Chondrocyte (in vitro differentiated cells): ENCODE data around the gene C2. TPM values are rescaled to one million over a fixed set of nuclear protein-coding genes. Genes with fewer than 3 reads are reported as not detected.

Source experiments
- DNase-seq: peaks from one replicate; pipeline ENCODE4 v3.0.0; 2021; ENCODE audit warnings: mixed read lengths, low spot score
- H3K27ac Mint-ChIP-seq: one replicate; pipeline ENCODE4 v1.8.0; 2021; ENCODE audit warnings: mild to moderate bottlenecking, moderate library complexity, mixed read lengths; ENCODE audit not compliant: unreplicated experiment
- H3K27me3 Mint-ChIP-seq: 2 replicates; pipeline ENCODE4 v1.8.0; 2021; ENCODE audit warnings: low read depth, mixed read lengths
- H3K36me3 Mint-ChIP-seq: 2 replicates; pipeline ENCODE4 v1.8.0; 2021; ENCODE audit warnings: low read depth, mixed read lengths
- H3K4me1 Mint-ChIP-seq: 2 replicates; pipeline ENCODE4 v1.8.0; 2021; ENCODE audit warnings: low read depth, mild to moderate bottlenecking, mixed read lengths
- H3K4me3 Mint-ChIP-seq: one replicate; pipeline ENCODE4 v1.8.0; 2021; ENCODE audit warnings: mild to moderate bottlenecking, moderate library complexity, mixed read lengths; ENCODE audit not compliant: unreplicated experiment
- H3K9me3 Mint-ChIP-seq: 2 replicates; pipeline ENCODE4 v1.8.0; 2021; ENCODE audit warnings: low read depth, mixed read lengths
- total RNA-seq: library from RNA; stranded (reverse); gene quantifications from 3 replicates; pipeline ENCODE4 v1.2.1, GENCODE V29; 2021
- TF ChIP-seq, protein P1 (sequence below): fragments of 200-600 bp; sonication (generic); IDR thresholded peaks from 2 replicates; pipeline ENCODE4 v1.5.0; 2021; ENCODE audit warnings: antibody characterized with exemption, mild to moderate bottlenecking, moderate library complexity

C2 gene
- total RNA-seq, 1 donor from 2014 or later = 0.52 TPM

DNA sequence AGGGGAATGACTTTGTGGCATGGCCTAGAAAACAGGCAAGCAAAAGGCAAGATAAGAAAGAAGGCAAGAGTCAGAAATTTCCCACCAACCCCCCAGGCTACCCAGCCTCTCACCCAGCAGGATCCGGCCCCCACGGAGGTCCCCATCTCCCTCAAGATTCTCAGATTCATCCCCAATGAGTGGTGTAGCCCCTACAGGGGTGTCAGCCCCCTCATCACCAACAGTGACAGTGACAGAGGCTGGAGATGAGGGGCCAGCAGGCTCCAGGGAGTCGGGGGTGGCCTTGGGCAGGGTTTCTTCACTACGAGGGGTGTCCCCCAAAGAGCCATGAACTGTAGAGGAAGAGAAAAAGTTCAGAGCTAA lies 31.0 kb upstream of the C2 start:
- Mint-ChIP-seq H3K4me3 (peak overlapping the region; percentile 70), H3K9me3 (no peaks in the 10 kb centered on the region), H3K36me3 (peaks cover 6% of the 10 kb centered on the region), H3K4me1 (peaks cover 26% of the 10 kb centered on the region), H3K27me3 (no peaks in the 10 kb centered on the region), H3K27ac (peak overlapping the region; percentile 57)
- DNase-seq = no peak
- TF ChIP-seq, protein P1, sequence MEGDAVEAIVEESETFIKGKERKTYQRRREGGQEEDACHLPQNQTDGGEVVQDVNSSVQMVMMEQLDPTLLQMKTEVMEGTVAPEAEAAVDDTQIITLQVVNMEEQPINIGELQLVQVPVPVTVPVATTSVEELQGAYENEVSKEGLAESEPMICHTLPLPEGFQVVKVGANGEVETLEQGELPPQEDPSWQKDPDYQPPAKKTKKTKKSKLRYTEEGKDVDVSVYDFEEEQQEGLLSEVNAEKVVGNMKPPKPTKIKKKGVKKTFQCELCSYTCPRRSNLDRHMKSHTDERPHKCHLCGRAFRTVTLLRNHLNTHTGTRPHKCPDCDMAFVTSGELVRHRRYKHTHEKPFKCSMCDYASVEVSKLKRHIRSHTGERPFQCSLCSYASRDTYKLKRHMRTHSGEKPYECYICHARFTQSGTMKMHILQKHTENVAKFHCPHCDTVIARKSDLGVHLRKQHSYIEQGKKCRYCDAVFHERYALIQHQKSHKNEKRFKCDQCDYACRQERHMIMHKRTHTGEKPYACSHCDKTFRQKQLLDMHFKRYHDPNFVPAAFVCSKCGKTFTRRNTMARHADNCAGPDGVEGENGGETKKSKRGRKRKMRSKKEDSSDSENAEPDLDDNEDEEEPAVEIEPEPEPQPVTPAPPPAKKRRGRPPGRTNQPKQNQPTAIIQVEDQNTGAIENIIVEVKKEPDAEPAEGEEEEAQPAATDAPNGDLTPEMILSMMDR = no peak

DNA sequence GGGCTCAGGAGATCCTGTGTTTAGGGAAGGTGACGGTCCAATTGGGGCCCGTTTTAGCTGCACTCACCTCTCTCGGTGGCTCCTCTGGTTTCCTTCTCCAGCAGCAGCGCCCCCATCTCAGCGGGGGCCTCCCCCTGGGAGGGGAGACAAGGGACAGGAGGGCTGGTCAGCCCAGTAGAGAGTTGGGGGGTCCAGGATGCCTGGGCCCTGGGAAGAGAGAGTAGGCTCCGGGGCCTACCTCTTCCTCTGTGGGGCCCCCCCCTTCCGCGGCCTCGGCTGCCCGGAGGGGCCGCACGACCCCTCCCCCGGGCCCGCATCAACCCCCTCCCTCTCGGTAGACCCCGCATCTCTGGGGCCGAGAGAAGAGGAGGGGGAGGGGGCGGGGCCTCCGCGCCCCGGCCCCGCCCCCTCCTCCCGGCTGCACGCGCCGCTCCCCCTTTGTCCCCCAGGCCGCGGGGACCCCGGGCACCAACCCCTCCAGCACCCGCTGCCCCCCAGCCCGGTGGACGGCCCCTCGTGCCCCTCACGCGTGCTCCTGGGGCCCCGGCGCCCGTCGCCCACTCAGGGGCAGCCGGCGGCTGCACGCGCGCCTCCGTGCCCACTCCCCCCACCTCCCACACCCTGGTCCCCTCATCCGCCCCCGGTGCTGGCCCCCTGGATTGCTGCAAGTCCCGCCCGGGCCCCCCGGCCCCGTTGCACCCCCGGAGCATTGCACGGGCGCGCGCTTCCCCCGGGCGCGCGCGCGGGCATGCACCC lies 30.5 kb upstream of the C2 start:
- peaks cover 6% of the 10 kb centered on the region for H3K36me3 Mint-ChIP-seq

DNA sequence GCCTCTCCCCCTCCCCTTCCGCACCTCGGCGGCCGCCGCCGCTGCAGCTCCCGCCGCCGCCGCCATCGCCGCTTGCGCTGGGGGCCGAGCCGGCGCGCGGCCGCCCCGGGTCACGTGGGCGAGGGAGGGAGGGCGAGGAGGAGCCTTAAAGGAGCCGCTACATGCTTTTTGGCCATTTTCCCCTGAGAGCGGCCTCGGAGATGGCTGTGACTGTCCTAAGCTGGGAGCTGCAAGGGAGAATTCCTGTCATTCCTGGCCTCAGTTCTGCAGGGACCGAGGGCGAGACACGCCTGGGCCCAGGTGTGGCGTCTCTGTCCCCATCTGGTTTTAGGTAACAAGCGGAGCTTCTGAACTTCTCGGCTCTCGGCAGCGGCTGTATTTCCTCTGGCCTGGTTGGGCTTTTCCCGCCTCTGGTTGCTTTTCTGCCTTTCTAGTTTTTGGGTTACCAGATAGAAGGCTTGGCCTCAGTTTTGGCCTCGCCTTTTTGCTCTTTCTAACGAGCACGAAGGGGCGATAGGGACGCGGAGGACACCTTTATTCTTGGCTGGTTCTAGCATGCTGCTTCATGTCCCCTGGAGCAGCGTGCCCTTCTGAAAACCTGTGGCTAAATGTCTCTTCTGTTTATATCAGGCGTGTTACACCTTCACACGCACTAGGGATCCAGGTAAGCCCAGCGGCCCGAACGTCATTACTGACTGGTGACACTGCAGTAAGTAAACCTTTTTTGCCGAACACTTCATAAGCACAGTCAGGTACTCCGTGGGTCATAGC lies 29.7 kb upstream of the C2 start, which contains the start of gene EHMT2:
Gene EHMT2 (minus strand): TSS at position 87 of the 771 bp plus-strand sequence. CDS start 21 bp downstream, at position 66.
- Mint-ChIP-seq H3K36me3 (peaks cover 1% of the 10 kb centered on the region), H3K4me3 (peak within 1 kb of the TSS; percentile 96), H3K4me1 (peaks cover 31% of the 10 kb centered on the region), H3K27me3 (no peaks in the 10 kb centered on the region), H3K9me3 (no peaks in the 10 kb centered on the region), H3K27ac (peak within 1 kb of the TSS; percentile 91)
- no peak for DNase-seq
- TF ChIP-seq, protein P1 = no peak

More for the DNA sequence above, 30.5 kb upstream of the C2 start:
- no peak for DNase-seq
- TF ChIP-seq, protein P1 = no peak
- peak overlapping the region; percentile 57 for H3K27ac Mint-ChIP-seq
- peaks cover 26% of the 10 kb centered on the region for H3K4me1 Mint-ChIP-seq
- H3K9me3 Mint-ChIP-seq = no peaks in the 10 kb centered on the region
- H3K27me3 Mint-ChIP-seq = no peaks in the 10 kb centered on the region
- peak overlapping the region; percentile 70 for H3K4me3 Mint-ChIP-seq

DNA sequence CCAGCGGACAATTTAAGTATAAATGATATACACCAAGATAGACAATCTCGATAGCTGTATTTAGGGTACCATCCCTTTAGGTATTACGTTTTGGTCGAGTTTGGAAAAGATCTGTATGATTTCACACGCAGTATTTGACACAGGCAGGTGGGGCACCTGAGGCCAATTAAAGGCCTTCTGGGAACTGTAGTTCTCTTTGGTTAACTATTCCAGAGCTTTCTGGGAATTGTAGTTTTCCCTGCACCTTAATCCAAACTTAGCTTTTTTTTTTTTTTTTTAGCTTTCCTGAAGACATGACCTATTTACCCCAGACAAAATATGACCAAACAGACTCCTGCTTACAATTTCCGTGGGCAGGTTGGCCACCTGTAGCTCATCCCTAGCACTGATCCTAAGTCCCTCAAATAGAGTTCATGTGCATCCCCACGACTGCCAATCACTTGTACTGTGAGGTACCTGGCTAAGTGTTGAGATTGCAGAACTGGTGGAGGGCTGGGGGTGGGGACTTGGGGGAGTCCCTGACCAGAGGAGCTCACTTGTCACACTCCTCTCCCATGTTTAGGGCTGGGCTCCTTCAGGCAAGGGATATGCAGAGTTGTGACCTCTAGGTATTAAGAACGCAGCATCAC lies 29.0 kb upstream of the C2 start:
- TF ChIP-seq, protein P1 = no peak
- peaks cover 1% of the 10 kb centered on the region for H3K36me3 Mint-ChIP-seq
- peaks cover 34% of the 10 kb centered on the region for H3K4me1 Mint-ChIP-seq
- no peak for DNase-seq
- peak overlapping the region; percentile 96 for H3K4me3 Mint-ChIP-seq
- no peaks in the 10 kb centered on the region for H3K9me3 Mint-ChIP-seq
- H3K27me3 Mint-ChIP-seq = no peaks in the 10 kb centered on the region
- H3K27ac Mint-ChIP-seq = peak overlapping the region; percentile 91

DNA sequence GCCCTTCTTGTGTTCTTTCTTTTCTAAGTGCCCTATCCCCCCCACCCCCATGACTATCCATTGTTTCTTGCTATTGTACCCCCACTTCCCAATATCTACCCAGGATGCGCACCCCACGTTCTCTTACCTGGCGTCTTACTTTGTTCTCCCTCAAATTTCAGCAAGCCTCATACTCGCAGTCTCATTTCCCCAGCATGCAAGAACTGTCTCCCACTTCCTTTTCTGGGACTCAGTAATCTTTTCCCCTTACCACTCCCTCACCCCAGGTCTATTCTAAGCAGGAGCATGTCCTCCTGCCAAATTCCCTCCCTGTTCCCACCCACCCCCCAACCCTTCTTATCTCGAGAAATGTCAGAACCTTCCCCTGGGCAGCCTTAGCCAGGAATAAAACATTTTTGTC lies 28.3 kb upstream of the C2 start:
- H3K36me3 Mint-ChIP-seq = peaks cover 1% of the 10 kb centered on the region
- H3K27ac Mint-ChIP-seq = peak overlapping the region; percentile 63
- no peak overlapping the region for H3K4me3 Mint-ChIP-seq
- TF ChIP-seq, protein P1 = no peak
- H3K27me3 Mint-ChIP-seq = no peaks in the 10 kb centered on the region
- no peak for DNase-seq
- no peaks in the 10 kb centered on the region for H3K9me3 Mint-ChIP-seq
- H3K4me1 Mint-ChIP-seq = peaks cover 34% of the 10 kb centered on the region
